ELF-1 (cell line): ENCODE measurements around the gene XPO5.

Source experiments
- DNase-seq: peaks from one replicate; pipeline ENCODE4 v3.0.0-alpha.2; 2016; ENCODE audit warnings: low read depth, low spot score

The XPO5 gene

GRCh38 chr6:43472515-43472914 lies 103.3 kb downstream of the XPO5 start:
- no peak for DNase-seq
